Endothelial cell of umbilical vein (primary cell): ENCODE data around the gene GAA. TPM values are rescaled to one million over a fixed set of nuclear protein-coding genes. Genes with fewer than 3 reads are reported as not detected.

Experiments used
- BruUV-seq: library from RNA; stranded (reverse); fragments of 400-500 nt; replicated peaks from 2 replicates; lab custom pipeline; 2021; lab: Mats Ljungman, UMichigan
- CTCF ChIA-PET: fragments of 300-600, 350-600 bp; sonication (Branson Sonifier 250); formaldehyde crosslinking; loops from one replicate; lab custom pipeline; 2021; ENCODE audit warnings: antibody characterized with exemption, inconsistent platforms; lab: Charles Lee
- POLR2A ChIA-PET: fragments of 300-600, 350-600 bp; sonication (Branson Sonifier 250); formaldehyde crosslinking; loops from one replicate; lab custom pipeline; 2021; ENCODE audit warnings: antibody characterized with exemption, inconsistent platforms; lab: Charles Lee
- DNase-seq: peaks from one replicate; pipeline ENCODE4 v3.0.0-alpha.2; 2011; ENCODE audit warnings: low read depth, low spot score
- FAIRE-seq: peaks from 2 replicates; lab custom pipeline; 2011; peaks lifted over from hg19 to GRCh38; lab: Jason Lieb, UNC
- H2AFZ ChIP-seq: 2 replicates; pipeline ENCODE4 v1.6.0; 2012; ENCODE audit warnings: low read depth, low read length, control low read depth, inconsistent platforms
- H3K27ac ChIP-seq: 2 replicates; pipeline ENCODE4 v1.5.1; 2011; ENCODE audit warnings: low read depth, mild to moderate bottlenecking, control low read depth, low read length, moderate library complexity; ENCODE audit not compliant: insufficient read depth
- H3K27me3 ChIP-seq, 2 experiments: 2 replicates each; pipeline versions ENCODE4 v1.6.0 to v1.6.1; 2011; ENCODE audit warnings: low read length in 2 of 2, mixed read lengths in 1 of 2; ENCODE audit not compliant: control insufficient read depth in 2 of 2, insufficient read depth in 2 of 2
- H3K36me3 ChIP-seq, 2 experiments: 2 replicates in 1 of 2; 3 replicates in 1 of 2; pipeline ENCODE4 v1.5.1; 2011; ENCODE audit warnings: low read length in 2 of 2, mild to moderate bottlenecking in 1 of 2, moderate library complexity in 1 of 2; ENCODE audit not compliant: control insufficient read depth in 2 of 2, insufficient read depth in 2 of 2; ENCODE audit errors: extremely low read depth in 1 of 2
- H3K4me1 ChIP-seq: 3 replicates; pipeline ENCODE4 v1.5.1; 2011; ENCODE audit warnings: mild to moderate bottlenecking, low read length; ENCODE audit not compliant: control insufficient read depth, insufficient read depth; ENCODE audit errors: extremely low read depth
- H3K4me2 ChIP-seq: 2 replicates; pipeline ENCODE4 v1.6.1; 2011; ENCODE audit warnings: low read length, control low read depth, mixed read lengths; ENCODE audit not compliant: insufficient read depth
- H3K4me3 ChIP-seq, 3 experiments: fragments of 200-600 bp in 1 of 3; sonication (generic), shearing (Covaris generic) in 1 of 3; replicated peaks in 1 of 3; 2 replicates each; pipeline ENCODE4 v1.5.1; 2011 to 2016; ENCODE audit warnings: control low read depth in 3 of 3, low read length in 3 of 3, mild to moderate bottlenecking in 2 of 3, inconsistent platforms in 1 of 3, low read depth in 1 of 3, moderate library complexity in 1 of 3; ENCODE audit not compliant: insufficient read depth in 1 of 3
- H3K79me2 ChIP-seq: 2 replicates; pipeline ENCODE4 v1.6.0; 2012; ENCODE audit warnings: low read length, inconsistent platforms; ENCODE audit not compliant: control insufficient read depth, insufficient read depth
- H3K9ac ChIP-seq: replicated peaks from 2 replicates; pipeline ENCODE3; 2011; ENCODE audit warnings: low read length, control low read depth; ENCODE audit not compliant: insufficient read depth; ENCODE audit errors: extremely low read depth
- H3K9me1 ChIP-seq: replicated peaks from 3 replicates; pipeline ENCODE4 v1.6.0; 2011; ENCODE audit warnings: mild to moderate bottlenecking, low read length; ENCODE audit not compliant: control insufficient read depth, insufficient read depth; ENCODE audit errors: extremely low read depth
- H3K9me3 ChIP-seq: replicated peaks from 2 replicates; pipeline ENCODE4 v1.5.1; 2012; ENCODE audit warnings: low read length, inconsistent platforms; ENCODE audit not compliant: control insufficient read depth, insufficient read depth
- H4K20me1 ChIP-seq: replicated peaks from 2 replicates; pipeline ENCODE3; 2011; ENCODE audit warnings: mild to moderate bottlenecking, low read length; ENCODE audit not compliant: control insufficient read depth, insufficient read depth; ENCODE audit errors: extremely low read depth
- EZH2 ChIP-seq: IDR thresholded peaks from 2 replicates; pipeline ENCODE4 v1.6.1; 2012; ENCODE audit warnings: borderline replicate concordance, low read depth, mild to moderate bottlenecking, moderate library complexity, low read length, inconsistent platforms; ENCODE audit not compliant: severe bottlenecking
- FOS ChIP-seq: IDR thresholded peaks from 2 replicates; pipeline ENCODE4 v1.6.1; 2011; ENCODE audit warnings: mild to moderate bottlenecking, low read length, moderate library complexity, borderline replicate concordance; ENCODE audit not compliant: insufficient read depth
- GATA2 ChIP-seq: IDR thresholded peaks from 2 replicates; pipeline ENCODE4 v1.7.0; 2011; ENCODE audit warnings: low read depth, mild to moderate bottlenecking, moderate library complexity, mixed read lengths, low read length; ENCODE audit not compliant: insufficient read length, insufficient read depth
- JUN ChIP-seq: IDR thresholded peaks from 2 replicates; pipeline ENCODE4 v1.6.1; 2011; ENCODE audit warnings: borderline replicate concordance, low read depth; ENCODE audit not compliant: insufficient read length, insufficient read depth
- MYC ChIP-seq: IDR thresholded peaks from one replicate; pipeline ENCODE4 v1.6.1; 2011; ENCODE audit warnings: mild to moderate bottlenecking, low read depth, low read length
- POLR2A ChIP-seq: IDR thresholded peaks from 2 replicates; pipeline ENCODE4 v1.6.1; 2012; ENCODE audit warnings: low read depth, mild to moderate bottlenecking, control low read depth, low read length
- POLR2AphosphoS5 ChIP-seq: IDR thresholded peaks from 2 replicates; pipeline ENCODE4 v1.6.1; 2012; ENCODE audit warnings: low read depth, mild to moderate bottlenecking, control low read depth, low read length, moderate library complexity; ENCODE audit not compliant: insufficient read depth
- dilution Hi-C: fragments of 300-500 bp; cut with MboI; formaldehyde crosslinking; loops from one replicate; pipeline ENCODE4 v1.15.0; 2019; ENCODE audit warnings: low sequenced_read_pairs; ENCODE audit not compliant: extremely low pct_ligation_motif_present
- intact Hi-C: fragments of 100-400 bp; cut with micrococcal nuclease; formaldehyde crosslinking; loops from one replicate; pipeline ENCODE4 v1.10.0; 2022
- polyA plus RNA-seq, 4 experiments: library from polyadenylated mRNA; depleted of rRNA in 3 of 4; stranded (reverse) in 3 of 4; unstranded in 1 of 4; fragments of >200 nt; gene quantifications; 2 replicates each; pipeline versions ENCODE4 v1.2.1 to v1.2.3, GENCODE V29; 2011 to 2012; ENCODE audit warnings: missing spikeins in 1 of 4
- total RNA-seq: library from RNA; stranded (reverse); gene quantifications from 2 replicates; pipeline ENCODE4 v1.2.3, GENCODE V29; 2021
- TF ChIP-seq, protein P1 (sequence below), 2 donors: IDR thresholded peaks; 1 replicate in 1 of 2; 2 replicates in 1 of 2; pipeline ENCODE4 v1.5.1; 2011; ENCODE audit warnings: low read length in 2 of 2, mild to moderate bottlenecking in 2 of 2, moderate library complexity in 2 of 2, control low read depth in 1 of 2, inconsistent platforms in 1 of 2, low read depth in 1 of 2; ENCODE audit not compliant: insufficient read depth in 1 of 2; ENCODE audit errors: extremely low read depth in 1 of 2
- TF ChIP-seq, protein P2 (sequence below): IDR thresholded peaks from 2 replicates; pipeline ENCODE4 v1.6.1; 2011; ENCODE audit not compliant: insufficient read depth, insufficient read length

The GAA gene
- total and polyA plus RNA-seq, 2 donors (not counting 3 experiments of a cell fraction or from before 2014, with no cell fraction given) = 26.3 to 49.7 TPM

DNA sequence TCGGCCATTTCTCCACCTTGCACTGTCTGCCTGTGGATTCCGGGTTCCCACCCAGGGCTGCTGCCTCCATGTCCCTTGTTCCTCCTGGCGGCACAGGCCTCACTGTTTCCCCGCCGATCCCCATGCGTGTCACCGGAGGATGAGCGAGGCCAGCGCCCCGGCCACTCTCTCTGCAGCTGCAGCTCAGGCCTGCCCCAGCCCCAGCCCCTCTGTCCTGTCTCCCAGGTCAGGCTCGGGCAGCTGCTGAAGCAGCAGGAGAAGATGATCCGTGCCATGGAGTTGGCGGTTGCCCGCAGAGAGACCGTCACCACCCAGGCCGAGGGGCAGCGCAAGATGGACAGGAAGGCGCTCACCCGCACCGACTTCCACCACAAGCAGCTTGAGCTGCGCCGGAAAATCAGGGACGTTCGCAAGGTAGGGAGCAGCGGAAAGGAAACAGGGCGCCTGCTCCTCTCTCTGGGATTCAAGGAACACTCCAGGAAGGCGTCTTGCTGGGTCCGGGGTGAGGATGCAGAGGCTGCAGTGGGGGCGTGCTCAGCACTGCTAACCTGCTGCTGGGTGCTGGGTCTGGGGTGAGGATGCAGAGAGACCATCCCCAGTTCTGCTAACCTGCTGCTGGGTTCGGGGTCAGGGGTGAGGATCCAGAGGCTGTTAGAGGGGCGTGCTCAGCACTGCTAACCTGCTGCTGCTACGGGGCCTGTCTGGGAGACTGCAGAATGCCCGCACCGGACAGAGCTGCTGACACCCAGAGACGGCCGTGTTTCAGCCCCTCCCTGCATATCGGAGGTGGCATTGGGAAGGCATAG is 6.1 kb upstream of the GAA start:
- dilution Hi-C loops (no loop called here), intact Hi-C loops (no loop called here)
- Histone ChIP-seq H3K36me3 (no peaks in the 10 kb centered on the region), H3K27me3 (no peaks in the 10 kb centered on the region), H3K4me1 (no peaks in the 10 kb centered on the region), H3K9me1 (no peaks in the 10 kb centered on the region), H3K4me2 (no peak overlapping the region), H3K9ac (no peak overlapping the region), H4K20me1 (no peaks in the 10 kb centered on the region), H3K4me3 (no peak overlapping the region), H3K79me2 (no peaks in the 10 kb centered on the region), H2AFZ (no peak overlapping the region), H3K9me3 (no peaks in the 10 kb centered on the region), H3K27ac (no peak overlapping the region)
- ChIA-PET CTCF (interaction anchor here (0.9 kb wide), 1 partner anchor 13 kb away, joined by 5 read pairs; no protein-coding TSS in a partner anchor), POLR2A (no interaction called here)
- no peak for DNase-seq
- FAIRE-seq = no peak
- no TSS peak for BruUV-seq
- TF ChIP-seq POLR2A (no peak), EZH2 (no peak), POLR2AphosphoS5 (no peak), FOS (no peak), GATA2 (no peak), MYC (no peak), JUN (no peak)
- TF ChIP-seq, protein P1, sequence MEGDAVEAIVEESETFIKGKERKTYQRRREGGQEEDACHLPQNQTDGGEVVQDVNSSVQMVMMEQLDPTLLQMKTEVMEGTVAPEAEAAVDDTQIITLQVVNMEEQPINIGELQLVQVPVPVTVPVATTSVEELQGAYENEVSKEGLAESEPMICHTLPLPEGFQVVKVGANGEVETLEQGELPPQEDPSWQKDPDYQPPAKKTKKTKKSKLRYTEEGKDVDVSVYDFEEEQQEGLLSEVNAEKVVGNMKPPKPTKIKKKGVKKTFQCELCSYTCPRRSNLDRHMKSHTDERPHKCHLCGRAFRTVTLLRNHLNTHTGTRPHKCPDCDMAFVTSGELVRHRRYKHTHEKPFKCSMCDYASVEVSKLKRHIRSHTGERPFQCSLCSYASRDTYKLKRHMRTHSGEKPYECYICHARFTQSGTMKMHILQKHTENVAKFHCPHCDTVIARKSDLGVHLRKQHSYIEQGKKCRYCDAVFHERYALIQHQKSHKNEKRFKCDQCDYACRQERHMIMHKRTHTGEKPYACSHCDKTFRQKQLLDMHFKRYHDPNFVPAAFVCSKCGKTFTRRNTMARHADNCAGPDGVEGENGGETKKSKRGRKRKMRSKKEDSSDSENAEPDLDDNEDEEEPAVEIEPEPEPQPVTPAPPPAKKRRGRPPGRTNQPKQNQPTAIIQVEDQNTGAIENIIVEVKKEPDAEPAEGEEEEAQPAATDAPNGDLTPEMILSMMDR (IDR thresholded peaks at IDR 0.05; ENCODE audit: extremely low read depth in 1 of 2, insufficient read depth in 1 of 2, low read depth in 1 of 2, low read length in 2 of 2) = no peak
- TF ChIP-seq, protein P2, sequence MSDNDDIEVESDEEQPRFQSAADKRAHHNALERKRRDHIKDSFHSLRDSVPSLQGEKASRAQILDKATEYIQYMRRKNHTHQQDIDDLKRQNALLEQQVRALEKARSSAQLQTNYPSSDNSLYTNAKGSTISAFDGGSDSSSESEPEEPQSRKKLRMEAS = no peak
